Endothelial cell of umbilical vein (primary cell): ENCODE data around the gene CCDC27. TPM values are rescaled to one million over a fixed set of nuclear protein-coding genes. Genes with fewer than 3 reads are reported as not detected.

ENCODE experiments used
- BruUV-seq: library from RNA; stranded (reverse); fragments of 400-500 nt; replicated peaks from 2 replicates; lab custom pipeline; 2021; lab: Mats Ljungman, UMichigan
- CTCF ChIA-PET: fragments of 300-600, 350-600 bp; sonication (Branson Sonifier 250); formaldehyde crosslinking; loops from one replicate; lab custom pipeline; 2021; ENCODE audit warnings: antibody characterized with exemption, inconsistent platforms; lab: Charles Lee
- POLR2A ChIA-PET: fragments of 300-600, 350-600 bp; sonication (Branson Sonifier 250); formaldehyde crosslinking; loops from one replicate; lab custom pipeline; 2021; ENCODE audit warnings: antibody characterized with exemption, inconsistent platforms; lab: Charles Lee
- DNase-seq: peaks from one replicate; pipeline ENCODE4 v3.0.0-alpha.2; 2011; ENCODE audit warnings: low read depth, low spot score
- FAIRE-seq: peaks from 2 replicates; lab custom pipeline; 2011; peaks lifted over from hg19 to GRCh38; lab: Jason Lieb, UNC
- H2AFZ ChIP-seq: 2 replicates; pipeline ENCODE4 v1.6.0; 2012; ENCODE audit warnings: low read depth, low read length, control low read depth, inconsistent platforms
- H3K27ac ChIP-seq: 2 replicates; pipeline ENCODE4 v1.5.1; 2011; ENCODE audit warnings: low read depth, mild to moderate bottlenecking, control low read depth, low read length, moderate library complexity; ENCODE audit not compliant: insufficient read depth
- H3K27me3 ChIP-seq, 2 experiments: 2 replicates each; pipeline versions ENCODE4 v1.6.0 to v1.6.1; 2011; ENCODE audit warnings: low read length in 2 of 2, mixed read lengths in 1 of 2; ENCODE audit not compliant: control insufficient read depth in 2 of 2, insufficient read depth in 2 of 2
- H3K36me3 ChIP-seq, 2 experiments: 2 replicates in 1 of 2; 3 replicates in 1 of 2; pipeline ENCODE4 v1.5.1; 2011; ENCODE audit warnings: low read length in 2 of 2, mild to moderate bottlenecking in 1 of 2, moderate library complexity in 1 of 2; ENCODE audit not compliant: control insufficient read depth in 2 of 2, insufficient read depth in 2 of 2; ENCODE audit errors: extremely low read depth in 1 of 2
- H3K4me1 ChIP-seq: 3 replicates; pipeline ENCODE4 v1.5.1; 2011; ENCODE audit warnings: mild to moderate bottlenecking, low read length; ENCODE audit not compliant: control insufficient read depth, insufficient read depth; ENCODE audit errors: extremely low read depth
- H3K4me2 ChIP-seq: 2 replicates; pipeline ENCODE4 v1.6.1; 2011; ENCODE audit warnings: low read length, control low read depth, mixed read lengths; ENCODE audit not compliant: insufficient read depth
- H3K4me3 ChIP-seq, 3 experiments: fragments of 200-600 bp in 1 of 3; sonication (generic), shearing (Covaris generic) in 1 of 3; replicated peaks in 1 of 3; 2 replicates each; pipeline ENCODE4 v1.5.1; 2011 to 2016; ENCODE audit warnings: control low read depth in 3 of 3, low read length in 3 of 3, mild to moderate bottlenecking in 2 of 3, inconsistent platforms in 1 of 3, low read depth in 1 of 3, moderate library complexity in 1 of 3; ENCODE audit not compliant: insufficient read depth in 1 of 3
- H3K79me2 ChIP-seq: 2 replicates; pipeline ENCODE4 v1.6.0; 2012; ENCODE audit warnings: low read length, inconsistent platforms; ENCODE audit not compliant: control insufficient read depth, insufficient read depth
- H3K9ac ChIP-seq: replicated peaks from 2 replicates; pipeline ENCODE3; 2011; ENCODE audit warnings: low read length, control low read depth; ENCODE audit not compliant: insufficient read depth; ENCODE audit errors: extremely low read depth
- H3K9me1 ChIP-seq: replicated peaks from 3 replicates; pipeline ENCODE4 v1.6.0; 2011; ENCODE audit warnings: mild to moderate bottlenecking, low read length; ENCODE audit not compliant: control insufficient read depth, insufficient read depth; ENCODE audit errors: extremely low read depth
- H3K9me3 ChIP-seq: replicated peaks from 2 replicates; pipeline ENCODE4 v1.5.1; 2012; ENCODE audit warnings: low read length, inconsistent platforms; ENCODE audit not compliant: control insufficient read depth, insufficient read depth
- H4K20me1 ChIP-seq: replicated peaks from 2 replicates; pipeline ENCODE3; 2011; ENCODE audit warnings: mild to moderate bottlenecking, low read length; ENCODE audit not compliant: control insufficient read depth, insufficient read depth; ENCODE audit errors: extremely low read depth
- EZH2 ChIP-seq: IDR thresholded peaks from 2 replicates; pipeline ENCODE4 v1.6.1; 2012; ENCODE audit warnings: borderline replicate concordance, low read depth, mild to moderate bottlenecking, moderate library complexity, low read length, inconsistent platforms; ENCODE audit not compliant: severe bottlenecking
- GATA2 ChIP-seq: IDR thresholded peaks from 2 replicates; pipeline ENCODE4 v1.7.0; 2011; ENCODE audit warnings: low read depth, mild to moderate bottlenecking, moderate library complexity, mixed read lengths, low read length; ENCODE audit not compliant: insufficient read length, insufficient read depth
- JUN ChIP-seq: IDR thresholded peaks from 2 replicates; pipeline ENCODE4 v1.6.1; 2011; ENCODE audit warnings: borderline replicate concordance, low read depth; ENCODE audit not compliant: insufficient read length, insufficient read depth
- MYC ChIP-seq: IDR thresholded peaks from one replicate; pipeline ENCODE4 v1.6.1; 2011; ENCODE audit warnings: mild to moderate bottlenecking, low read depth, low read length
- POLR2A ChIP-seq: IDR thresholded peaks from 2 replicates; pipeline ENCODE4 v1.6.1; 2012; ENCODE audit warnings: low read depth, mild to moderate bottlenecking, control low read depth, low read length
- POLR2AphosphoS5 ChIP-seq: IDR thresholded peaks from 2 replicates; pipeline ENCODE4 v1.6.1; 2012; ENCODE audit warnings: low read depth, mild to moderate bottlenecking, control low read depth, low read length, moderate library complexity; ENCODE audit not compliant: insufficient read depth
- dilution Hi-C: fragments of 300-500 bp; cut with MboI; formaldehyde crosslinking; loops from one replicate; pipeline ENCODE4 v1.15.0; 2019; ENCODE audit warnings: low sequenced_read_pairs; ENCODE audit not compliant: extremely low pct_ligation_motif_present
- intact Hi-C: fragments of 100-400 bp; cut with micrococcal nuclease; formaldehyde crosslinking; loops from one replicate; pipeline ENCODE4 v1.10.0; 2022
- polyA plus RNA-seq, 4 experiments: library from polyadenylated mRNA; depleted of rRNA in 3 of 4; stranded (reverse) in 3 of 4; unstranded in 1 of 4; fragments of >200 nt; gene quantifications; 2 replicates each; pipeline versions ENCODE4 v1.2.1 to v1.2.3, GENCODE V29; 2011 to 2012; ENCODE audit warnings: missing spikeins in 1 of 4
- total RNA-seq: library from RNA; stranded (reverse); gene quantifications from 2 replicates; pipeline ENCODE4 v1.2.3, GENCODE V29; 2021
- TF ChIP-seq, protein P1 (sequence below): IDR thresholded peaks from 2 replicates; pipeline ENCODE4 v1.6.1; 2011; ENCODE audit not compliant: insufficient read depth, insufficient read length

Gene CCDC27
- total and polyA plus RNA-seq, 2 donors (not counting 3 experiments of a cell fraction or from before 2014, with no cell fraction given): not detected

DNA sequence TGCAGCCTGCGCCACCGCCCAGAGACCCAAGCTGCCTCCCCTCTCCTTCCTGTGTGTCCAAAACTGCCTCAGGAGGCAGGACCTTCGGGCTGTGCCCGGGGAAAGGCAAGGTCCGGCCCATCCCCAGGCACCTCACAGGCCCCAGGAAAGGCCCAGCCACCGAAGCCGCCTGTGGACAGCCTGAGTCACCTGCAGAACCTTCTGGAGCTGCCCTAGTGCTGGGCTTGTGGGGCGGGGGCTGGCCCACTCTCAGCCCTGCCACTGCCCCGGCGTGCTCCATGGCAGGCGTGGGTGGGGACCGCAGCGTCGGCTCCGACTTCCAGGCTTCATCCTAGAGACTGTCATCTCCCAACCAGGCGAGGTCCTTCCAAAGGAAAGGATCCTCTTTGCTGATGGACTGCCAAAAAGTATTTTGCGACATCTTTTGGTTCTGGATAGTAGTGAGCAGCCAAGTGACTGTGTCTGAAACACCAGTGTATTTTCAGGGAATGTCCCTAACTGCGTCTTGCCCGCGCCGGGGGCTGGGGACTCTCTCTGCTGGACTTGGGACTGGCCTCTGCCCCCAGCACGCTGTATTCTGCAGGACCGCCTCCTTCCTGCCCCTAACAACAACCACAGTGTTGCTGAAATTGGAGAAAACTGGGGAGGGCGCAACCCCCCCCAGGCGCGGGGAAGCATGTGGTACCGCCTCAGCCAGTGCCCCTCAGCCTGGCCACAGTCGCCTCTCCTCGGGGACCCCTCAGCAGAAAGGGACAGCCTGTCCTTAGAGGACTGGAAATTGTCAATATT lies 19.0 kb upstream of the CCDC27 start:
- Histone ChIP-seq H3K4me2 (no peak overlapping the region), H2AFZ (peak overlapping the region; percentile 1), H3K4me3 (no peak overlapping the region), H3K9me3 (no peaks in the 10 kb centered on the region), H3K36me3 (peaks cover 0 to 8% of the 10 kb centered on the region in 2 experiments), H4K20me1 (no peaks in the 10 kb centered on the region), H3K27ac (no peak overlapping the region), H3K27me3 (no peaks in the 10 kb centered on the region), H3K4me1 (no peaks in the 10 kb centered on the region), H3K9me1 (no peaks in the 10 kb centered on the region), H3K9ac (no peak overlapping the region), H3K79me2 (no peaks in the 10 kb centered on the region)
- intact Hi-C loops: no loop called here
- no peak for TF ChIP-seq JUN
- peak; percentile 44 for TF ChIP-seq EZH2
- no peak for TF ChIP-seq POLR2A
- no peak for TF ChIP-seq POLR2AphosphoS5
- TF ChIP-seq, protein P1, sequence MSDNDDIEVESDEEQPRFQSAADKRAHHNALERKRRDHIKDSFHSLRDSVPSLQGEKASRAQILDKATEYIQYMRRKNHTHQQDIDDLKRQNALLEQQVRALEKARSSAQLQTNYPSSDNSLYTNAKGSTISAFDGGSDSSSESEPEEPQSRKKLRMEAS: no peak
- TF ChIP-seq MYC: no peak
- TF ChIP-seq GATA2: no peak
- FAIRE-seq (no peak), DNase-seq (no peak)
- dilution Hi-C loops: no loop called here
- CTCF ChIA-PET: interaction anchor here (1.0 to 3.5 kb wide), 2 partner anchors 9 to 34 kb away, joined by 3 to 25 read pairs; no protein-coding TSS in a partner anchor
- no TSS peak for BruUV-seq
- POLR2A ChIA-PET: no interaction called here
